Peyer's patch (tissue), 4 donors: ENCODE measurements around the gene NPPA. TPM values are rescaled to one million over a fixed set of nuclear protein-coding genes. Genes with fewer than 3 reads are reported as not detected.

Source experiments
- DNase-seq, 3 donors: peaks; one replicate each; pipeline ENCODE4 v3.0.0-alpha.2; 2017 to 2019
- H3K27ac ChIP-seq, 4 donors: fragments of 200-600 bp; sonication (generic); one replicate each; pipeline ENCODE4 v1.5.1; 2016 to 2019
- H3K27me3 ChIP-seq, 2 donors: fragments of 200-600 bp; sonication (generic); one replicate each; pipeline ENCODE4 v1.5.1; 2019
- H3K36me3 ChIP-seq, 3 donors: fragments of 200-600 bp; sonication (generic); one replicate each; pipeline ENCODE4 v1.5.1; 2016 to 2019
- H3K4me1 ChIP-seq, 4 donors: fragments of 200-600 bp; sonication (generic); one replicate each; pipeline ENCODE4 v1.5.1; 2016 to 2019
- H3K4me3 ChIP-seq, 4 donors: fragments of 200-600 bp; sonication (generic); 1 replicate in 3 of 4; 2 replicates in 1 of 4; pipeline ENCODE4 v1.5.1; 2016 to 2019; ENCODE audit warnings: mild to moderate bottlenecking in 1 of 4
- H3K9me3 ChIP-seq, 4 donors: fragments of 200-600 bp; sonication (generic); one replicate each; pipeline ENCODE4 v1.5.1; 2016 to 2019; ENCODE audit warnings: mild to moderate bottlenecking in 1 of 4
- POLR2A ChIP-seq, 2 donors: fragments of 450-650 bp; IDR thresholded peaks; one replicate each; pipeline ENCODE4 v1.5.1; 2017; ENCODE audit warnings: antibody characterized with exemption in 2 of 2, mild to moderate bottlenecking in 2 of 2, moderate library complexity in 2 of 2
- total RNA-seq, 4 donors: library from RNA; depleted of rRNA; stranded (reverse); fragments of >200 nt; gene quantifications; one replicate each; pipeline ENCODE4 v1.1.0, GENCODE V29; 2016
- TF ChIP-seq, protein P1 (sequence below), 6 experiments: fragments of 450-650 bp in 4 of 6; fragments of 200-600 bp in 2 of 6; sonication (generic) in 1 of 6; IDR thresholded peaks; one replicate each; pipeline ENCODE4 v1.5.1; 2017 to 2019; ENCODE audit warnings: antibody characterized with exemption in 6 of 6, mild to moderate bottlenecking in 3 of 6, moderate library complexity in 1 of 6

NPPA gene
- total RNA-seq, 4 donors from 2014 or later = not detected

DNA sequence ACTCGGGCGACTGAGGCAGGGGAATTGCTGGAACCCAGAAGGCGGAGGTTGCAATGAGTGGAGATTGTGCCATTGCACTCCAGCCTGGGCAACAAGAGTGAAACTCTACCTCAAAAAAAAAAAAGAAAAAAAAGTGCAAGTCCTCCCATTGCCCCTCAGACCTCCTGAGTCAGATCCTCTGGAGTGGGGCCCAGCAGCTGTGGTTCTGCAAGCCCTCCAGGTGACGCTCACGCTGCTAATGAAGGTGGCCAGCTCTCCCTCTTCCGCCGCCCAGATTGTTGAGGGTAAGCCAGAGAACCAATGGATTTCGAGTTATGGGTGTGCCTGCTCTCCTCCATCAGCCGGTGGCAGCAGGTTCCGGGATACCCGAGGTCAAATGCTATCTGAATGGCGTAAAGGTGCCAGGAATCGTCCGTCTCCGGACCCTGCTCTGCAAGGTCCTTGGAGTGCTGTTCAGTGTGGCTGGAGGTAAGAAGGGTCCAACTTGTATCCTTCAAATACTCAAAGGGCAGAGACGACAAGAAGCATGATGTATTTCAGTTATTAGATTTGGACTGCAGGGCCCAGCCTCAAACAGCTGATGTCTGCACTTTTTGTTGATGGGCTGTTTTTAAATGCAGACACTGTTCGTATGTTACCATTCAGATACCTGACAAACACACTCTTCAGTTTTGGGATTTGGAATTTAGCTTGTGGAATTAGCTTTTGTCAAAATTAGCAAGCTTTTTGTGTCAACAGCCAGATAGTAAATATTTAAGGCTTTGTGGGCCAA, 24.0 kb downstream of the NPPA start:
- Histone ChIP-seq H3K27me3 (no peaks in the 10 kb centered on the region), H3K4me1 (no peaks in the 10 kb centered on the region), H3K36me3 (peaks cover 0 to 95% (median 0%) of the 10 kb centered on the region in 3 donors), H3K9me3 (no peaks in the 10 kb centered on the region), H3K4me3 (no peak overlapping the region), H3K27ac (no peak overlapping the region)
- TF ChIP-seq, protein P1, sequence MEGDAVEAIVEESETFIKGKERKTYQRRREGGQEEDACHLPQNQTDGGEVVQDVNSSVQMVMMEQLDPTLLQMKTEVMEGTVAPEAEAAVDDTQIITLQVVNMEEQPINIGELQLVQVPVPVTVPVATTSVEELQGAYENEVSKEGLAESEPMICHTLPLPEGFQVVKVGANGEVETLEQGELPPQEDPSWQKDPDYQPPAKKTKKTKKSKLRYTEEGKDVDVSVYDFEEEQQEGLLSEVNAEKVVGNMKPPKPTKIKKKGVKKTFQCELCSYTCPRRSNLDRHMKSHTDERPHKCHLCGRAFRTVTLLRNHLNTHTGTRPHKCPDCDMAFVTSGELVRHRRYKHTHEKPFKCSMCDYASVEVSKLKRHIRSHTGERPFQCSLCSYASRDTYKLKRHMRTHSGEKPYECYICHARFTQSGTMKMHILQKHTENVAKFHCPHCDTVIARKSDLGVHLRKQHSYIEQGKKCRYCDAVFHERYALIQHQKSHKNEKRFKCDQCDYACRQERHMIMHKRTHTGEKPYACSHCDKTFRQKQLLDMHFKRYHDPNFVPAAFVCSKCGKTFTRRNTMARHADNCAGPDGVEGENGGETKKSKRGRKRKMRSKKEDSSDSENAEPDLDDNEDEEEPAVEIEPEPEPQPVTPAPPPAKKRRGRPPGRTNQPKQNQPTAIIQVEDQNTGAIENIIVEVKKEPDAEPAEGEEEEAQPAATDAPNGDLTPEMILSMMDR (IDR thresholded peaks at IDR 0.05) = no peak
- no peak for TF ChIP-seq POLR2A (IDR thresholded peaks at IDR 0.05)
- no peak for DNase-seq

DNA sequence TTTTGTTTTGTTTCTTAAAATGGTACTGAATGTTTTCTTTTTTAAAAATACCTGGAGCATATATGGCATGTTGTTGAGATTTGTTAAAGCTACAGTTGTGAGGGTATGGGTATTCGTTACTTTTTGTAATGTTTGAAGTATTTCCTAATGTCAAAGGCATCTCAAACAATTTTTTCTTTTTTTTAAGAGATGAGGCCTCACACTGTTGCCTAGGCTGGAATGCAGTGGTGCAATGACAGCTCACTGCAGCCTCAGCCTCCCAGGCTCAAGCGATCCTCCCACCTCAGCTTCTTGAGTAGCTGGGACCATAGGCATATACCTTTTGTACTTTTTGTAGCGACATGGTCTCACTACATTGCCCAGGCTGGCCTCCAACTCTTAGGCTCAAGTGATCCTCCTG, 25.5 kb downstream of the NPPA start:
- Histone ChIP-seq H3K36me3 (peaks cover 0 to 94% (median 0%) of the 10 kb centered on the region in 3 donors), H3K9me3 (no peaks in the 10 kb centered on the region), H3K27ac (no peak overlapping the region), H3K4me3 (no peak overlapping the region), H3K27me3 (no peaks in the 10 kb centered on the region), H3K4me1 (no peaks in the 10 kb centered on the region)
- DNase-seq = no peak
- no peak for TF ChIP-seq POLR2A (IDR thresholded peaks at IDR 0.05)
- TF ChIP-seq, protein P1 (IDR thresholded peaks at IDR 0.05) = no peak

DNA sequence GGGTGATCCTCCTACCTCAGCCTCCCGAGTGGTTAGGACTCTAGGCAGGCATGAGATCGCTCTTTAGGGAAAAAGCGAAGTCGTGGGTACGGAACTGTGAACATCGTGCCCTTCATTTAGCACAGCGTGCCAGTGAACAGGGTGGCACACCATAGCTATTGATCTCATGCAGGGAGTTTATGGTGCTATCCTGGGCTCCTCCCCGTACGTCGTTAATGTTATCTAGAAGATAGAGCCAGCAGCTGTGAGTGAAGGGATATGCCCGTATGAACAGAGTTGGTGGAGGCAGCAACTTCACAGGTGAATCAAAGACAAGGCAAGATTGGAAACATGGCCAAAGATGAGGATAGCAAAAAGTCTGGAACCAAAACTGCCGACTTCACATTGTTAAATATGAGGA, 30.4 kb downstream of the NPPA start:
- Histone ChIP-seq H3K36me3 (peaks cover 0 to 75% (median 0%) of the 10 kb centered on the region in 3 donors), H3K4me1 (peaks cover 0 to 7% (median 0%) of the 10 kb centered on the region in 4 donors), H3K4me3 (no peak overlapping the region), H3K9me3 (no peaks in the 10 kb centered on the region), H3K27ac (no peak overlapping the region), H3K27me3 (no peaks in the 10 kb centered on the region)
- TF ChIP-seq POLR2A (IDR thresholded peaks at IDR 0.05) = no peak
- TF ChIP-seq, protein P1 (IDR thresholded peaks at IDR 0.05) = no peak
- peak in 1 of 3 donors; percentile 46 for DNase-seq

DNA sequence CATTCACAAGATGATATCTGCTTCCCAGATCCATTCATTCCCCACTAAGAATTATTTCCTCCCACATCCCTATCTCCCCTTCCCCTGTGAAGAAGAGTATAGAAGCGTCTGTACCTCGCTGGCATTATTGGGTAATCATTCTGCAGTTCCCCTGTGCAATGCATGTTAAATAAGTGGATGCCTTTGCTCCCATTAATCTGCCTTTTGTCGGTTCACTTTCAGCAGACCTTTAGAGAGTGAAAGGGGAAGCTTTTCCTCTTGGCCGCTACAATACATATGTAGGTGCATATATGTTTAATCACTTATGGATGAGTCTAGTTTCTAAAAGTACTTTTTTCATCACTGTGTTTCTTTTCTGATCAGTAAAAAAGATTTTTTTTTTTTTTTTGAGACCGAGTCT, 34.6 kb downstream of the NPPA start:
- H3K36me3 ChIP-seq = peaks cover 0 to 65% (median 0%) of the 10 kb centered on the region in 3 donors

DNA sequence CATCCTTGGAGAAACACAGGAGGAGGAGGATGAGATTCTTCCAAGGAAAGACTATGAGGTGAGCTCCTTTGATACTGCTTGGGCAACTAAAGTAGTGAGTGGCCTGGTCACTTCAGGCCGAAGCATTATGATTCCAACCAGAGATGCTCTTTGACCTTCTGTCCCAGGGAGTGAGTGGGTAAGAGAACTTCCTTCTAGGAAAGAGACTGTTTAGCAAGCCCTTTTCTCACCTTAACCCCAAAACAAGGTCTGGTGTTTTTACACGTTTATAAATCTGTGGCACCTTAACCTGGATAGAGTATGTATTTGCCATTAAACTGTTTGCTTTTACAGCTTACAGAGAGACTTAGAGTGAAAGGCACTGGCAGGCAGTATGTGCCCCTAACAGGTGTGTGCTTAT, 40.5 kb downstream of the NPPA start:
- TF ChIP-seq, protein P1 (IDR thresholded peaks at IDR 0.05) = no peak
- no peak for TF ChIP-seq POLR2A (IDR thresholded peaks at IDR 0.05)
- no peaks in the 10 kb centered on the region for H3K9me3 ChIP-seq
- peak overlapping the region in 2 of 4 donors; percentile 74 to 83 for H3K4me3 ChIP-seq
- DNase-seq = no peak
- H3K4me1 ChIP-seq = peaks cover 3 to 45% (median 25%) of the 10 kb centered on the region in 4 donors
- H3K36me3 ChIP-seq = peaks cover 0 to 26% (median 0%) of the 10 kb centered on the region in 3 donors
- H3K27me3 ChIP-seq = no peaks in the 10 kb centered on the region
- peak overlapping the region; percentile 85 to 98 (median 92) for H3K27ac ChIP-seq

More for the DNA sequence above, 34.6 kb downstream of the NPPA start:
- no peaks in the 10 kb centered on the region for H3K9me3 ChIP-seq
- TF ChIP-seq, protein P1 (IDR thresholded peaks at IDR 0.05) = no peak
- no peak for TF ChIP-seq POLR2A (IDR thresholded peaks at IDR 0.05)
- DNase-seq = no peak
- no peak overlapping the region for H3K27ac ChIP-seq
- H3K4me3 ChIP-seq = no peak overlapping the region
- no peaks in the 10 kb centered on the region for H3K27me3 ChIP-seq
- peaks cover 0 to 12% (median 0%) of the 10 kb centered on the region in 4 donors for H3K4me1 ChIP-seq
